ENCODE measurements around the gene POLL.

DNA sequence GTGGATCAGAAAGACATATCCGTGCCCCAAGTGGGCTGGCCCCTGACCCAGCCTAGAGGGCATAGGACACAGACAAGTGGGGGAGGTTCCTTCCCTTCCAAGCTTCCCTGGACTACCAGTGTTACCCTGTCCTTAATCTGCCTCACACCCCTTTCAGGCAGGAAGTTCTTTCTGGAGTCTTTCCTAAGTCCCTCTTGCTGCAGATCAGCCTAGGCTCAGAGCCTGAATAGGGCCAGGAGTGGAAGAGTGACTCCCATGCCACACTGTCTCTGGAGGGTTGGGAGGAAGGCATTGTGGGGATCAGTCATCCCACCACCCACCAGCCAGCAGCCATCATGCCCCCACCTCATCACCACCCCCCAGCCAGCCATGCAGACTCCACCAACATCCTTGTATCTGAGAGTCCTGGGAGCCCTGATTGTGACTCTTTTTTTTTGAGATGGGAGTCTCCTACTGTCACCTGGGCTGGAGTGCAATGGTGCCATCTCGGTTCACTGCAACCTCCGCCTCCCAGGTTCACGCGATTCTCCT lies 22.6 kb downstream of the POLL start:
- no peak for TF ChIP-seq POLR2A (IDR thresholded peaks at IDR 0.05; ENCODE audit: low read depth, low read length)
- TF ChIP-seq RCOR1 (IDR thresholded peaks at IDR 0.05; ENCODE audit: insufficient replicate concordance, low read length): no peak
- TF ChIP-seq, protein P1, sequence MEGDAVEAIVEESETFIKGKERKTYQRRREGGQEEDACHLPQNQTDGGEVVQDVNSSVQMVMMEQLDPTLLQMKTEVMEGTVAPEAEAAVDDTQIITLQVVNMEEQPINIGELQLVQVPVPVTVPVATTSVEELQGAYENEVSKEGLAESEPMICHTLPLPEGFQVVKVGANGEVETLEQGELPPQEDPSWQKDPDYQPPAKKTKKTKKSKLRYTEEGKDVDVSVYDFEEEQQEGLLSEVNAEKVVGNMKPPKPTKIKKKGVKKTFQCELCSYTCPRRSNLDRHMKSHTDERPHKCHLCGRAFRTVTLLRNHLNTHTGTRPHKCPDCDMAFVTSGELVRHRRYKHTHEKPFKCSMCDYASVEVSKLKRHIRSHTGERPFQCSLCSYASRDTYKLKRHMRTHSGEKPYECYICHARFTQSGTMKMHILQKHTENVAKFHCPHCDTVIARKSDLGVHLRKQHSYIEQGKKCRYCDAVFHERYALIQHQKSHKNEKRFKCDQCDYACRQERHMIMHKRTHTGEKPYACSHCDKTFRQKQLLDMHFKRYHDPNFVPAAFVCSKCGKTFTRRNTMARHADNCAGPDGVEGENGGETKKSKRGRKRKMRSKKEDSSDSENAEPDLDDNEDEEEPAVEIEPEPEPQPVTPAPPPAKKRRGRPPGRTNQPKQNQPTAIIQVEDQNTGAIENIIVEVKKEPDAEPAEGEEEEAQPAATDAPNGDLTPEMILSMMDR (conservative IDR thresholded peaks at IDR 0.05; ENCODE audit: low read depth, low read length): no peak
- TF ChIP-seq NFE2L2 (IDR thresholded peaks at IDR 0.05; ENCODE audit: low read depth, low read length): no peak

All from IMR-90 (cell line).